Astrocyte of the spinal cord (primary cell): ENCODE measurements around the gene PRKCH.

ENCODE experiments used
- DNase-seq: peaks from one replicate; pipeline ENCODE4 v3.0.0; 2011; ENCODE audit warnings: low read depth, low spot score
- H3K4me3 ChIP-seq: 2 replicates; pipeline ENCODE4 v1.5.1; 2011; ENCODE audit warnings: low read depth, mild to moderate bottlenecking, low read length, moderate library complexity
- CTCF ChIP-seq: IDR thresholded peaks from 2 replicates; pipeline ENCODE4 v1.5.1; 2012; ENCODE audit warnings: low read depth, mild to moderate bottlenecking, low read length, inconsistent platforms
- in situ Hi-C: cut with HindIII; loops from 2 replicates; pipeline ENCODE4 v1.10.0; 2017; ENCODE audit warnings: low sequenced_read_pairs

Gene PRKCH

GRCh38 chr14:61416591-61416990 is 95.2 kb downstream of the PRKCH start:
- DNase-seq: no peak
- in situ Hi-C loops: no loop called here
- no peak for TF ChIP-seq CTCF
- no peak overlapping the region for H3K4me3 ChIP-seq

- no peak overlapping the region for H3K4me3 ChIP-seq
- no peak for DNase-seq
- TF ChIP-seq CTCF: no peak
- in situ Hi-C loops: no loop called here
Observed at GRCh38 chr14:61417141-61417540, 95.8 kb downstream of the PRKCH start.

GRCh38 chr14:61417883-61418455 is 96.6 kb downstream of the PRKCH start:
- in situ Hi-C loops: no loop called here

DNA sequence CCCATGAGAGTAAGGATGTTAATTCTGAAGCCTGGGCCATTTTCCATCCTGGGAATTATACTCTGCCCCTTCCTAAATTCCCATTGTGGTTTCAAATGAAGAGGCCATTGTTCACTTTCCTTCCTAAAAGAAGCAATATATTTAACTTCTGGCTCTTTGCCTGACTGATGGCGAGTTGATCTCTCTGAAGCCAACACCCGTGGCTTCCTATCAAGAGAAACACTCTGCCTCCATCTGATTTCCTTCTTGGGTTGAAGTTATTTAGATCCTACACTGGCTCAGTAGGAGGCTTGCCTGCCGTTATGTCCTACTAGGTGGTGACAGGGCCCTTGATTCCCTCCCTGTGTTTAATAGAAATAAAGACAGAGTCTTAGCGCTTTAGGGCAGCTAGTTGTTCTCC is 97.4 kb downstream of the PRKCH start:
- in situ Hi-C loops: no loop called here
- TF ChIP-seq CTCF: no peak
- DNase-seq: no peak
- H3K4me3 ChIP-seq: no peak overlapping the region

More at GRCh38 chr14:61417883-61418455, 96.6 kb downstream of the PRKCH start:
- H3K4me3 ChIP-seq: no peak overlapping the region
- no peak for DNase-seq
- TF ChIP-seq CTCF: no peak

DNA sequence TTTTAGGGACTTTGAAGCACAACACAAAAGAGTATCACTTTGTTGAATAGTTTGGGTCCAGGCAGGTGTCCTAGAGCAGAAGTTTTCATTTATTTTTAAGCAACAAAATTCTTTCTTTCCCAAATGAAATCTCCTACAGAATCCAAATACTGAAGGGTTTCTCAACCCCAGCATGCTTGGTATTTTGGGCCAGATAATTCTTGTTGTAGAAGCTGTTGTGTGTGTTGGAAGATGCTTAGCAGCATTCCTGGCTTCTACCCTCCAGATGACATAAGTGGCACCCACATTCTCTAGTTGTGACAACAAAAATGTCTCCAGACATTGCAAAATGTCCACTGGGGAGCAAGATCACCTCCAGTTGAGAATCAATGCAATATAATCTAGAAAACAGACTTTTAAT is 97.8 kb downstream of the PRKCH start:
- in situ Hi-C loops: no loop called here
- no peak overlapping the region for H3K4me3 ChIP-seq
- no peak for TF ChIP-seq CTCF
- DNase-seq: no peak

- DNase-seq: peak; percentile 36
- no peak for TF ChIP-seq CTCF
- H3K4me3 ChIP-seq: no peak overlapping the region
- in situ Hi-C loops: no loop called here
Observed at GRCh38 chr14:61420326-61420725, 98.9 kb downstream of the PRKCH start.
